ENCODE measurements around the gene SP1. TPM values are rescaled to one million over a fixed set of nuclear protein-coding genes. Genes with fewer than 3 reads are reported as not detected.

The SP1 gene
- total RNA-seq, 1 donor from 2014 or later: 112 TPM

DNA sequence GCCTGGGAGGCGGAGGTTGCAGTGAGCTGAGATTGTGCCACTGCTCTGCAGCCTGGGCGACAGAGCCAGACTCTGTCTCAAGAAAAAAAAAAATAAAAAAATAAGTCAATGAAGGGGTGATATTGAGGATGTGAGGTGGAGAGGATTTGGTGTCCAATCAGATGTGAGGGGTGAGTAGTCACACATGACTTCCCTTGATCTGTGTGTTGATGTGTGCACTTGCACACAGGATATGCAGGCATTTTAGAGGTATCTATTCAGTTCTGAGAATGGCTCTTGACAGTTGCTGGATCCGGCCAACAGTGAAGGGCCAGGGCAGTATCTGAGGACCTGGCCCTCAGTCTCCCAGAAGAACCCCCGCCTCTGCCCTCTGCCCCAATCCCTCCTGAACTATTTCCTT is 36.0 kb upstream of the SP1 start:
- TF ChIP-seq, protein P1, sequence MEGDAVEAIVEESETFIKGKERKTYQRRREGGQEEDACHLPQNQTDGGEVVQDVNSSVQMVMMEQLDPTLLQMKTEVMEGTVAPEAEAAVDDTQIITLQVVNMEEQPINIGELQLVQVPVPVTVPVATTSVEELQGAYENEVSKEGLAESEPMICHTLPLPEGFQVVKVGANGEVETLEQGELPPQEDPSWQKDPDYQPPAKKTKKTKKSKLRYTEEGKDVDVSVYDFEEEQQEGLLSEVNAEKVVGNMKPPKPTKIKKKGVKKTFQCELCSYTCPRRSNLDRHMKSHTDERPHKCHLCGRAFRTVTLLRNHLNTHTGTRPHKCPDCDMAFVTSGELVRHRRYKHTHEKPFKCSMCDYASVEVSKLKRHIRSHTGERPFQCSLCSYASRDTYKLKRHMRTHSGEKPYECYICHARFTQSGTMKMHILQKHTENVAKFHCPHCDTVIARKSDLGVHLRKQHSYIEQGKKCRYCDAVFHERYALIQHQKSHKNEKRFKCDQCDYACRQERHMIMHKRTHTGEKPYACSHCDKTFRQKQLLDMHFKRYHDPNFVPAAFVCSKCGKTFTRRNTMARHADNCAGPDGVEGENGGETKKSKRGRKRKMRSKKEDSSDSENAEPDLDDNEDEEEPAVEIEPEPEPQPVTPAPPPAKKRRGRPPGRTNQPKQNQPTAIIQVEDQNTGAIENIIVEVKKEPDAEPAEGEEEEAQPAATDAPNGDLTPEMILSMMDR (IDR thresholded peaks at IDR 0.05; ENCODE audit: unreplicated experiment): no peak
- H3K9me3 Mint-ChIP-seq: no peaks in the 10 kb centered on the region
- H3K36me3 Mint-ChIP-seq: no peaks in the 10 kb centered on the region
- peak overlapping the region; percentile 56 for H3K4me3 Mint-ChIP-seq
- DNase-seq (ENCODE audit: low spot score in 2 of 2, unreplicated experiment in 2 of 2): no peak
- peaks cover 18% of the 10 kb centered on the region for H3K4me1 Mint-ChIP-seq
- H3K27me3 Mint-ChIP-seq (ENCODE audit: low read depth): peaks cover 10% of the 10 kb centered on the region
- H3K27ac Mint-ChIP-seq: no peak overlapping the region

DNA sequence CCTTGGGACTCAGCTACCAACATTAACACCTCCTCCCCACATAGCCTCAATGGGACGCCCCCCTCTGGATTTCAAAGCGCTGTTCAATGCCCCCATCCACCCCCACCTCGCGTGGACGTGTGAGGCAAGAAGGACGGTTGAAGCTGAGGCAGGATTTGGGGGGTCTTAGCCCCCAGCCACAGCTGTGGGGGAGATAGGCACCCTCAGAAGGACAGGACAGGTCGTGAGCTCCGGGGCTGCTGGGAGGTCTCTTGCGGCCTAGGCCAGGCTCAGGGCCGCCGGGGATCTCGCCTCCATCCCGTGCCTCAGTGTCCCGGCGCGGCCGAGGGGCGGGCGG is 35.5 kb upstream of the SP1 start:
- DNase-seq (ENCODE audit: low spot score in 2 of 2, unreplicated experiment in 2 of 2): no peak
- TF ChIP-seq, protein P1 (IDR thresholded peaks at IDR 0.05; ENCODE audit: unreplicated experiment): no peak
- H3K27me3 Mint-ChIP-seq (ENCODE audit: low read depth): peaks cover 10% of the 10 kb centered on the region
- no peaks in the 10 kb centered on the region for H3K9me3 Mint-ChIP-seq
- H3K36me3 Mint-ChIP-seq: no peaks in the 10 kb centered on the region
- H3K4me3 Mint-ChIP-seq: peak overlapping the region; percentile 56
- no peak overlapping the region for H3K27ac Mint-ChIP-seq
- H3K4me1 Mint-ChIP-seq: peaks cover 18% of the 10 kb centered on the region

DNA sequence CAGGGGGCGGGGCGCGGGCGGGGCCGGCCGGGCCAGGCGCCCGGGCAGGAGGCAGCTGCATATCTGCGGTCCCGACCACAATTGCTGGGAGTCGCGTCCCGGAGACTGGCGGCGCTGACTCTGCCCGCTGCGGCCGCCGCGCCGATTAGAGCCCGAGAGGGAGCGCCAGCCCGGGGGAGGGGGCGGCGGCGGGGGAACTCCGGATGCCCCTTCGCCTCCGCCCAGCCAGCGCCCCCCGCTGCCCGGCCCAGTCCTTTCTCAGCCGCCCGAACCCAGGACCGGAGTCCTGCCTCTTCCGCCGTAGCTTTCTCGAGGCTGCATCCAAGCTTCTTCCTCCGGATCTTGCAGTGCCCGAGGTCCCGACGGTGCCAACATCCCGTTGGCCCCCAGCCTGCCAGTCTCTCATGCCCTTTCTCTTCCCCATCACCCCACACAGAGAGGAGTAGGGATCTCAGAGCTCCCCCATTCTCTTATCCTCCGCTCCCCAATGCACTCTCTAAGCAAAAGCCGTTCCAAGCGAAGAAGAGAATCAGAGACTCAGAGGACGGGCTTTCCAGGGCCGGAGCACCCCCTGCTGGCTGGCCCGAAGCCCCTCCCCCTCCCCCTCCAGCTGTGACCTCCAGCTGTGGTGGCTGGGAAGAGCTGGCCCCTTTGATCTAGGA is 35.0 kb upstream of the SP1 start:
- Mint-ChIP-seq H3K36me3 (no peaks in the 10 kb centered on the region), H3K4me1 (peaks cover 18% of the 10 kb centered on the region), H3K9me3 (no peaks in the 10 kb centered on the region), H3K4me3 (peak overlapping the region; percentile 97), H3K27ac (peak overlapping the region; percentile 96), H3K27me3 (ENCODE audit: low read depth) (peaks cover 8% of the 10 kb centered on the region)
- TF ChIP-seq, protein P1 (IDR thresholded peaks at IDR 0.05; ENCODE audit: unreplicated experiment): peak; percentile 26
- peak; percentile 38 to 72 for DNase-seq (ENCODE audit: low spot score in 2 of 2, unreplicated experiment in 2 of 2)

DNA sequence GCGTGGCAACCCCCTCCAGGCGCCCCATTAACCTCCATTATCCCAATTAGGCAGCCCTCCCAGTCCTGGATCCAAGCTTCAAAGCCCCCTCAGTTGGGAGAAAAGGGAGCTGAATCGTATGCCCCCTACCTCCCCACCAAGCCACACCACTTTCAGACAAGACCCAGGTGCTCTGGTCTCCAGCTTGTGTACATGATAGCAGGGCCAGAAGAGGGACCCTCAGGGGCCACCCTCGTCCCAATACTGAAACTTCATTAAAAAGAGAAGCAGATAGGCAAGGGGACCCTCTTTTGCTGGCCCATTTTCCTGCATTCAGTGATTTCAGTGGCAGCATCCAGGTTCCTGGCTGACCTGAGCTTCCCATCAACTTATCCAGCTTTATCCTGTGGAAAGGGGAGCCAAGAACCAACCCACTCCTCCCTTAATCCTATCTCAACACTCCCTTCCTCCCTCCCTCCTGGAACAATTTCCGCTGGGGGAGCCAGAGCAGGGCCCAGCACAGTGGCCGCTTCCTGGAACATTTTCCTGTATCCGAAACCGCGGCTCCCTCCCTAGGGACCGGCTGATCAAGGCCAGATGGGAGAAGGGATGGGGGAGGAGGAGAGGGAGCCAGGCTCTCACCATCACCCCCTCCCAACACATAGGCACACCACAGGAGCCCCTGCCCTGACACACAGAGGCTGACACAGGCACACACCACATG is 34.3 kb upstream of the SP1 start:
- Mint-ChIP-seq H3K27ac (peak overlapping the region; percentile 96), H3K9me3 (no peaks in the 10 kb centered on the region), H3K4me1 (peaks cover 18% of the 10 kb centered on the region), H3K27me3 (ENCODE audit: low read depth) (peaks cover 5% of the 10 kb centered on the region), H3K36me3 (no peaks in the 10 kb centered on the region), H3K4me3 (peak overlapping the region; percentile 97)
- DNase-seq (ENCODE audit: low spot score in 2 of 2, unreplicated experiment in 2 of 2): no peak
- TF ChIP-seq, protein P1 (IDR thresholded peaks at IDR 0.05; ENCODE audit: unreplicated experiment): no peak

DNA sequence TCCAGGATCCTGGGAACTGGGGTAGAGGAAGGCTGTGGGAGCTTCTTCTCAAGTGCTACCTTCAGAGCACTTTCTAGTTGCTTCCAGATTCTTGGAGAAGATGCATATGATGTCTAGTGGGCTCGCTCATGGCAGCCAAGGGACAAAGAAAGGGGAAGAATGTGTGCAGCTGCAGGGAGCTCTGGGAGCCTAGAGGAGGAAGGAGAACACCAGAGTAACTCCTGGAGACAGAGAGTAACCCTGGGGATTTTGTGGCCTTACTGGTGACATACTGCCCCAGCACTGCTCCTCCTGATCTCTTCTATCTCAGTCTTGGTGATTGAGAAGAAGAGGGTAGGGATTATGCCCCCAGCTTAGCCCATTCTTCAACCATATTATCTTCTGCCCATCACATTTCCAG is 33.5 kb upstream of the SP1 start:
- peak overlapping the region; percentile 27 for H3K27ac Mint-ChIP-seq
- no peak overlapping the region for H3K4me3 Mint-ChIP-seq
- no peaks in the 10 kb centered on the region for H3K36me3 Mint-ChIP-seq
- peaks cover 18% of the 10 kb centered on the region for H3K4me1 Mint-ChIP-seq
- no peak for DNase-seq (ENCODE audit: low spot score in 2 of 2, unreplicated experiment in 2 of 2)
- H3K9me3 Mint-ChIP-seq: no peaks in the 10 kb centered on the region
- TF ChIP-seq, protein P1 (IDR thresholded peaks at IDR 0.05; ENCODE audit: unreplicated experiment): no peak
- no peaks in the 10 kb centered on the region for H3K27me3 Mint-ChIP-seq (ENCODE audit: low read depth)
